Transverse colon (tissue), 4 donors: ENCODE results near the gene HIVEP2. TPM values are rescaled to one million over a fixed set of nuclear protein-coding genes. Genes with fewer than 3 reads are reported as not detected.

Experiments used
- DNase-seq: peaks from one replicate; pipeline ENCODE4 v3.0.0-alpha.2; 2019
- H3K27ac ChIP-seq, 4 donors: fragments of 200-600 bp; sonication (generic); 2 replicates each; pipeline ENCODE4 v1.5.1; 2016 to 2018; ENCODE audit warnings: inconsistent platforms in 4 of 4
- H3K27me3 ChIP-seq: fragments of 200-600 bp; sonication (generic); 2 replicates; pipeline ENCODE4 v1.5.1; 2017; ENCODE audit warnings: inconsistent platforms
- H3K36me3 ChIP-seq, 4 donors: fragments of 200-600 bp; sonication (generic); 2 replicates each; pipeline ENCODE4 v1.5.1; 2017 to 2019; ENCODE audit warnings: inconsistent platforms in 4 of 4
- H3K4me1 ChIP-seq, 4 donors: fragments of 200-600 bp; sonication (generic); 2 replicates each; pipeline ENCODE4 v1.5.1; 2017 to 2020; ENCODE audit warnings: inconsistent platforms in 4 of 4
- H3K4me3 ChIP-seq, 4 donors: fragments of 200-600 bp; sonication (generic); 1 replicate in 1 of 4; 2 replicates in 3 of 4; pipeline versions ENCODE4 v1.5.1 to v1.6.1; 2017 to 2019; ENCODE audit warnings: inconsistent platforms in 4 of 4
- H3K9me3 ChIP-seq, 2 donors: fragments of 200-600 bp; sonication (generic); 2 replicates each; pipeline ENCODE4 v1.5.1; 2017 to 2019; ENCODE audit warnings: inconsistent platforms in 2 of 2
- CTCF ChIP-seq, 5 experiments: fragments of 200-600 bp in 3 of 5; fragments of 450-650 bp in 2 of 5; sonication (generic) in 3 of 5; IDR thresholded peaks; 1 replicate in 2 of 5; 2 replicates in 3 of 5; pipeline ENCODE4 v1.5.1; 2016 to 2017; ENCODE audit warnings: antibody characterized with exemption in 5 of 5, inconsistent platforms in 3 of 5, mild to moderate bottlenecking in 2 of 5, moderate library complexity in 1 of 5
- EP300 ChIP-seq: sonication (generic); formaldehyde crosslinking; IDR thresholded peaks from one replicate; pipeline ENCODE4 v1.6.1; 2017; ENCODE audit warnings: antibody characterized with exemption, low read depth
- POLR2A ChIP-seq: fragments of 450-650 bp; IDR thresholded peaks from one replicate; pipeline ENCODE4 v1.6.1; 2016; ENCODE audit warnings: antibody characterized with exemption, mild to moderate bottlenecking, moderate library complexity
- POLR2AphosphoS5 ChIP-seq, 3 donors: sonication (generic); formaldehyde crosslinking; IDR thresholded peaks; one replicate each; pipeline ENCODE4 v1.6.1; 2016; ENCODE audit warnings: antibody characterized with exemption in 3 of 3
- WGBS, 2 donors: methylation state at CpG; one replicate each; pipeline ENCODE4 v1.1.5; 2018; ENCODE audit warnings: low coverage in 1 of 2; 5-methylcytosine and 5-hydroxymethylcytosine counted together
- in situ Hi-C, 4 donors: fragments of 200-750 bp; cut with MboI; loops; one replicate each; pipeline versions ENCODE4 v1.15.0 to v1.15.1; 2017; ENCODE audit warnings: low sequenced_read_pairs in 3 of 4, low pct_ligation_motif_present in 1 of 4, low pct_unique_long_range_greater_than_20kb in 1 of 4
- intact Hi-C: fragments of 100-400 bp; cut with DNase I; formaldehyde crosslinking; loops from one replicate; pipeline ENCODE4 v1.15.1; 2023; ENCODE audit warnings: low total_unique reads
- total RNA-seq, 4 donors: library from RNA; depleted of rRNA; stranded (reverse); fragments of >200 nt; gene quantifications; one replicate each; pipeline ENCODE4 v1.1.0, GENCODE V29; 2016

HIVEP2 gene
- total RNA-seq, 4 donors from 2014 or later, result 10.0 to 22.5 (median 13.7) TPM

- no peaks in the 10 kb centered on the region for H3K27me3 ChIP-seq
- TF ChIP-seq POLR2AphosphoS5 (IDR thresholded peaks at IDR 0.05) (no peak), POLR2A (no peak), CTCF (IDR thresholded peaks at IDR 0.05) (no peak), EP300 (no peak)
- no peaks in the 10 kb centered on the region for H3K36me3 ChIP-seq
- H3K9me3 ChIP-seq, result no peaks in the 10 kb centered on the region
- peak overlapping the region in 1 of 4 donors; percentile 33 for H3K27ac ChIP-seq
- H3K4me1 ChIP-seq, result peaks cover 0 to 23% (median 5%) of the 10 kb centered on the region in 4 donors
- intact Hi-C loops (no loop called here), in situ Hi-C loops (no loop called here)
- H3K4me3 ChIP-seq, result no peak overlapping the region
- DNase-seq, result no peak
- 40 to 79% methylated on average over 1 to 2 of the region's 2 CpGs for WGBS, 2 donors
These were observed 105.3 kb downstream of the HIVEP2 start for GRCh38 chr6:142839686-142840040.

GRCh38 chr6:142838821-142839685 lies 105.9 kb downstream of the HIVEP2 start:
- WGBS, 2 donors, result 61 to 63% methylated on average over 7 of the region's 7 CpGs
- H3K4me3 ChIP-seq, result no peak overlapping the region
- H3K9me3 ChIP-seq, result no peaks in the 10 kb centered on the region
- in situ Hi-C loops, result no loop called here
- intact Hi-C loops, result no loop called here
- no peaks in the 10 kb centered on the region for H3K36me3 ChIP-seq
- no peaks in the 10 kb centered on the region for H3K27me3 ChIP-seq
- no peak for TF ChIP-seq CTCF (IDR thresholded peaks at IDR 0.05)
- TF ChIP-seq POLR2A, result no peak
- no peak for TF ChIP-seq POLR2AphosphoS5 (IDR thresholded peaks at IDR 0.05)
- no peak for TF ChIP-seq EP300
- peak overlapping the region in 1 of 4 donors; percentile 33 for H3K27ac ChIP-seq
- no peak for DNase-seq
- H3K4me1 ChIP-seq, result peaks cover 0 to 20% (median 3%) of the 10 kb centered on the region in 4 donors

GRCh38 chr6:142835787-142836535 lies 109.0 kb downstream of the HIVEP2 start:
- Histone ChIP-seq H3K9me3 (no peaks in the 10 kb centered on the region), H3K4me1 (peaks cover 0 to 18% (median 10%) of the 10 kb centered on the region in 4 donors), H3K27me3 (no peaks in the 10 kb centered on the region), H3K27ac (no peak overlapping the region), H3K36me3 (no peaks in the 10 kb centered on the region), H3K4me3 (no peak overlapping the region)
- no peak for DNase-seq
- 84 to 94% methylated on average over 3 of the region's 3 CpGs for WGBS, 2 donors
- in situ Hi-C loops, result no loop called here
- TF ChIP-seq POLR2AphosphoS5 (IDR thresholded peaks at IDR 0.05) (no peak), EP300 (no peak), POLR2A (no peak), CTCF (IDR thresholded peaks at IDR 0.05) (no peak)
- intact Hi-C loops, result no loop called here

- intact Hi-C loops (no loop called here), in situ Hi-C loops (no loop called here)
- Histone ChIP-seq H3K27me3 (no peaks in the 10 kb centered on the region), H3K36me3 (no peaks in the 10 kb centered on the region), H3K9me3 (no peaks in the 10 kb centered on the region), H3K27ac (no peak overlapping the region), H3K4me1 (peaks cover 0 to 17% (median 10%) of the 10 kb centered on the region in 4 donors), H3K4me3 (no peak overlapping the region)
- WGBS, 2 donors, result 95 to 96% methylated on average over 3 of the region's 3 CpGs
- no peak for DNase-seq
- TF ChIP-seq POLR2A, result no peak
- TF ChIP-seq POLR2AphosphoS5 (IDR thresholded peaks at IDR 0.05), result no peak
- no peak for TF ChIP-seq CTCF (IDR thresholded peaks at IDR 0.05)
- no peak for TF ChIP-seq EP300
These were observed 110.1 kb downstream of the HIVEP2 start for GRCh38 chr6:142834853-142835252.
